ENCODE measurements around the gene GSK3A. TPM values are rescaled to one million over a fixed set of nuclear protein-coding genes. Genes with fewer than 3 reads are reported as not detected.

Gene GSK3A
- total and polyA plus RNA-seq, 9 of the 15 experiments (the other 6 are each of a cell fraction or from before 2014, with no cell fraction given): 0.62 to 90.7 (median 33.3) TPM

- POLR2A ChIA-PET: interaction anchor here (0.6 kb wide), 1 partner anchor 23 kb away, joined by 3 read pairs; no protein-coding TSS in a partner anchor
- DNase-seq (ENCODE audit: extremely low read depth in 1 of 4, low spot score in 3 of 4): no peak
- Histone ChIP-seq H3K9me3 (replicated peaks; ENCODE audit: control insufficient read depth, insufficient read depth, low read depth, low read length) (no peaks in the 10 kb centered on the region), H3K9me1 (ENCODE audit: control insufficient read depth, insufficient read depth, low read length) (peaks cover 6% of the 10 kb centered on the region), H3K4me2 (ENCODE audit: insufficient read depth, low read length) (no peak overlapping the region), H3K4me1 (replicated peaks in 1 of 2; ENCODE audit: control insufficient read depth in 2 of 2, insufficient read depth in 2 of 2, low read length in 2 of 2) (peaks cover 28 to 41% of the 10 kb centered on the region in 2 experiments; a peak in 4 of 5 replicates), H3K4me3 (no peak overlapping the region), H3K36me3 (ENCODE audit: control insufficient read depth, insufficient read depth, low read length) (peaks cover 82% of the 10 kb centered on the region), H4K20me1 (replicated peaks; ENCODE audit: control insufficient read depth, insufficient read depth, low read length) (peaks cover 16% of the 10 kb centered on the region), H3K9ac (ENCODE audit: insufficient read depth in 1 of 2, low read depth in 2 of 2, low read length in 2 of 2) (no peak overlapping the region), H3K79me2 (ENCODE audit: control insufficient read depth, insufficient read depth, low read length) (peaks cover 86% of the 10 kb centered on the region), H3K27me3 (ENCODE audit: control insufficient read depth in 2 of 2, insufficient read depth in 2 of 2, low read length in 2 of 2) (no peaks in the 10 kb centered on the region), H2AFZ (ENCODE audit: low read depth, low read length) (no peak overlapping the region), H3K27ac (ENCODE audit: extremely low read depth, low read depth, low read length) (no peak overlapping the region)
- FAIRE-seq: peak; percentile 6
- WGBS (ENCODE audit: insufficient coverage, low coverage, missing lambda C conversion rate): 92% methylated on average over 1 of the region's 1 CpG
- CTCF ChIA-PET (ENCODE audit: low intra/inter-chr PET ratio): no interaction called here
- ATAC-seq: no peak
- BruUV-seq (replicated peaks): no TSS peak
- intact Hi-C loops (cut with micrococcal nuclease) (no loop called here), in situ Hi-C loops (cut with MboI) (no loop called here)
- no peak for TF ChIP-seq ELF4 (CRISPR knock-in tag; IDR thresholded peaks at IDR 0.05)
- TF ChIP-seq SNIP1 (IDR thresholded peaks at IDR 0.05; ENCODE audit: low read depth): no peak
- no peak for TF ChIP-seq TFE3 (CRISPR knock-in tag; IDR thresholded peaks at IDR 0.05)
- TF ChIP-seq LCOR (CRISPR knock-in tag; IDR thresholded peaks at IDR 0.05): no peak
- no peak for TF ChIP-seq MECOM (CRISPR knock-in tag; IDR thresholded peaks at IDR 0.05)
- no peak for TF ChIP-seq ZNF184 (CRISPR knock-in tag; IDR thresholded peaks at IDR 0.05)
- no peak for TF ChIP-seq HINFP (tag; conservative IDR thresholded peaks at IDR 0.05; ENCODE audit: low read depth)
- TF ChIP-seq MLX (CRISPR knock-in tag; conservative IDR thresholded peaks at IDR 0.05): no peak
- TF ChIP-seq TFAM (CRISPR knock-in tag; conservative IDR thresholded peaks at IDR 0.05): no peak
- TF ChIP-seq CTCF (IDR thresholded peaks at IDR 0.05 in 2 of 3, conservative IDR thresholded peaks at IDR 0.05 in 1 of 3; ENCODE audit: insufficient read depth in 2 of 3, low read depth in 1 of 3, low read length in 3 of 3): no peak
- no peak for TF ChIP-seq ZBTB43 (CRISPR knock-in tag; IDR thresholded peaks at IDR 0.05)
- TF ChIP-seq ARID3B (CRISPR knock-in tag; IDR thresholded peaks at IDR 0.05; ENCODE audit: borderline replicate concordance): no peak
- no peak for TF ChIP-seq PHF20 (IDR thresholded peaks at IDR 0.05; ENCODE audit: partially characterized antibody)
These were observed 29.5 kb downstream of the GSK3A start for GRCh38 chr19:42212886-42213285.
